ENCODE measurements around the gene USP10. TPM values are rescaled to one million over a fixed set of nuclear protein-coding genes. Genes with fewer than 3 reads are reported as not detected.
A peak's percentile ranks its signal among the peaks of the same experiment; 100 is the strongest.

The USP10 gene
- total RNA-seq, 3 donors from 2014 or later = 118 to 142 (median 135) TPM

DNA sequence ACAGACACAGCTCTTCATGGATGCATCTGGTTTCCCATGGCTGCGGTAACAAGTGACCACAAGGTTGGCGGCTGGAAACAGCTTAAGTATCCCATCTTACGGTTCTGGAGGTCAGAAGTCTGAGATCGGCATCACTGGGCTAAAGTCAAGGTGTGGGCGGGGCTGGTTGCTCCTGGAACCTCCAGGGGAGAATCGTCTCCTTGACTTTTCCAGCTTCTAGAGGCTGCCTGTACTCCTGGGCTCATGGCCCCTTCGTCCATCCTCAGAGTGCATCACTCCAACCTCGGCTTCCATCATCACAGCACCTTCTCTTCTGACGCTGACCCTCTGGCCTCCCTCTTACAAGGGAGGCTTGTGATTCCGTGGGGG lies 107.1 kb downstream of the USP10 start:
- Mint-ChIP-seq H3K36me3 (ENCODE audit: insufficient read depth) (no peaks in the 10 kb centered on the region), H3K4me1 (ENCODE audit: low read depth) (peaks cover 11% of the 10 kb centered on the region), H3K27me3 (ENCODE audit: low read depth) (no peaks in the 10 kb centered on the region), H3K9me3 (no peaks in the 10 kb centered on the region), H3K4me3 (no peak overlapping the region)
- ATAC-seq = no peak
- DNase-seq = no peak

DNA sequence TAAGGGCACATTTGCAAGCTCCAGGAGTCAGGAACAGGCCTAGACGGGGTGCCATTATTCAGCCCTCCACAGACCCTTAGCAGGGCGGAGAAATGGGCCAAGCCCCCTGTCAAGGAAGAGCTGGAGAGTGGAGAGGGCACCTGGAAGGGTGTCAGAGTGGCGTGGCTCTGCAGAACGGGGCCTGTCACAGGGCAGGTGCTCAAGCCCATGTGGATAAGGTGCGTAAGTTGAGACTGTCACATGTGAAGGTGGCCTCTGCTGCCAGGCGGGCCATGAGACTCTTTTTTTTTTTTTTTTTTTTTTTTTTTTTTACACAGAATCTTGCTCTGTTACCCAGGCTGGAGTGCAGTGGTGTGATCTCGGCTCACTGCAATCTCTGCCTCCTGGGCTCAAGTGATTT lies 108.0 kb downstream of the USP10 start:
- ATAC-seq (no peak), DNase-seq (no peak)
- Mint-ChIP-seq H3K9me3 (no peaks in the 10 kb centered on the region), H3K4me3 (no peak overlapping the region), H3K27me3 (ENCODE audit: low read depth) (no peaks in the 10 kb centered on the region), H3K36me3 (ENCODE audit: insufficient read depth) (no peaks in the 10 kb centered on the region), H3K4me1 (ENCODE audit: low read depth) (peaks cover 11% of the 10 kb centered on the region)

DNA sequence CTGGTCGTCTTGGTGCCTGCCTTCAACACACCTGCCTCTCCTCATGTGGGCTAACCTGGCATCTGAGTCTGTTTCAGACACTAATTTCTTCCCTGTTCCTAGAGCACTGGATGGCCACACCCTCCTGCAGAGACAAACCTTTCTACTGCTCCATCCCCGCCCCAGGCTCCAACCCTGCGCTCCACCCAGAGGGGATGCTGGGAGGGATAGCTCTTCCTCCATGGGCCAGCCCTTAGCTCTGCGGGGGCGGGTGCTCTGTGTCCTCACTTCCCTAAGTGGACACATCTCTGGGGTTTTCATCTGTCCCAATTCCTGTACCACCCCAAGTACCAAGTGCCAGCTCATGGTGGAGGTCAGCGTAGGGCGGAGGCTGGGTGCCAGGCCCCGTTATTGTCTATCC lies 109.0 kb downstream of the USP10 start:
- Mint-ChIP-seq H3K9me3 (no peaks in the 10 kb centered on the region), H3K4me1 (ENCODE audit: low read depth) (peaks cover 14% of the 10 kb centered on the region), H3K36me3 (ENCODE audit: insufficient read depth) (no peaks in the 10 kb centered on the region), H3K4me3 (no peak overlapping the region), H3K27me3 (ENCODE audit: low read depth) (no peaks in the 10 kb centered on the region)
- DNase-seq (no peak), ATAC-seq (no peak)

DNA sequence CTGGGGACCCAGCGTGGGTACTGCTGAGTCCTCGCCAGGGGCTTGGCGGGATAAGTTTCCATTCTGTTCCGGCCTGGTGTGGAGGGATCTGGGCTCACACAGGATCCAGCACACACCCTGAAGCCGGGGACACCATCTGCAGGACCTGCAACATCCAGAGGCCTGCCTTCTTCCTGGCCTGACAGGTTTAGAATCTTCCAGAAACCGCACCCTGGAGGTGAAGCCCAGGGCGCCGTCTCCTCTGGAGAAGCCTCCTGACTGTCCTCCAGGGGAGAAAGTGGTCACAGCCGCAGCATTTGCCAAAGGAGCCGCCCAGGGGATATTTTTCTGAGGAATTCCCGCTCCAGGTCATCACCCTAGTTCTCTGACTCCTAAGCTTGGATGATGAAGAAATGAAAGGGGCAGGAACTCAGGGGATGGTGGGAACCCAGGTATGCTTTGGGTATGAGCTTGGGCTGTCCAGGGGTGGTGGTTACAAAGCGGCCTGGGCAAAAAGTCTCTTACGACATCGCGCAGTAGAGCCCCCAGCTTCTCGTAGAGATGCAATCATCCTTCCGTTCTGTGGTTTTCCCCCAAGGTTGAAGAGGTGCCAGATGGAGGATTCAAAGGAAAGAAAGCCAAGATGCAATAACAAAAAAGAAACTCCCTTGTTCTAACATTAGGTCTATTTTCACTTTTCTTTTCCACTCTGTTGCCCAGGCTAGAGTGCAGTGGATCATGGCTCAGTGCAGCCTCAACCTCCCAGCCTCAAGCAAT lies 110.9 kb downstream of the USP10 start:
- peak; percentile 67 to 78 for ATAC-seq
- no peaks in the 10 kb centered on the region for H3K36me3 Mint-ChIP-seq (ENCODE audit: insufficient read depth)
- H3K9me3 Mint-ChIP-seq = no peaks in the 10 kb centered on the region
- H3K27me3 Mint-ChIP-seq (ENCODE audit: low read depth) = no peaks in the 10 kb centered on the region
- no peak for DNase-seq
- H3K4me1 Mint-ChIP-seq (ENCODE audit: low read depth) = peaks cover 14% of the 10 kb centered on the region
- H3K4me3 Mint-ChIP-seq = no peak overlapping the region

DNA sequence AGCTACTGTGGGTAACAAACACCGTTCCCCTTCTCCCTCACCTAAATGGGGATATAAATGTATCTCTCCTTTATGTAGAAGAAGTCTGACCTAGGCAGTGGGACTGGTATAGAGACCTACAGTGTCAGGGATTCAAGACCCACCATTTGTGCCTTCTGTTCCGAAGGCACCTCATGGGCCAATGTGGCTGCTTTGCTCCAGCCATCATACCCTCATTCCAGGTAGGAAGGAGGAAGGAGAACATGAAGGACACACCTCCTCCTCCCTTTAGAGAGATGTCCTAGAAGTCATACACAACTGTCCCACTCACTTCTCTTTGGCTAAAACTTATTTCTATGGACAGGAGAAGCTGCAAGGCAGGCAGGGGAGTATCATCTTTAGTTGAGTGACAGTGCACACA lies 111.7 kb downstream of the USP10 start:
- ATAC-seq (no peak), DNase-seq (no peak)
- H3K27me3 Mint-ChIP-seq (ENCODE audit: low read depth) = no peaks in the 10 kb centered on the region
- H3K4me1 Mint-ChIP-seq (ENCODE audit: low read depth) = peaks cover 14% of the 10 kb centered on the region
- no peaks in the 10 kb centered on the region for H3K9me3 Mint-ChIP-seq
- no peaks in the 10 kb centered on the region for H3K36me3 Mint-ChIP-seq (ENCODE audit: insufficient read depth)
- no peak overlapping the region for H3K4me3 Mint-ChIP-seq

GRCh38 chr16:84813141-84813934 lies 113.5 kb downstream of the USP10 start:
- H3K4me3 Mint-ChIP-seq = no peak overlapping the region
- no peaks in the 10 kb centered on the region for H3K9me3 Mint-ChIP-seq
- ATAC-seq (no peak), DNase-seq (no peak)
- H3K4me1 Mint-ChIP-seq (ENCODE audit: low read depth) = peaks cover 14% of the 10 kb centered on the region
- no peaks in the 10 kb centered on the region for H3K27me3 Mint-ChIP-seq (ENCODE audit: low read depth)
- no peaks in the 10 kb centered on the region for H3K36me3 Mint-ChIP-seq (ENCODE audit: insufficient read depth)

GRCh38 chr16:84815462-84815861 lies 115.7 kb downstream of the USP10 start:
- peaks cover 18% of the 10 kb centered on the region for H3K4me1 Mint-ChIP-seq (ENCODE audit: low read depth)
- H3K4me3 Mint-ChIP-seq = no peak overlapping the region
- DNase-seq = no peak
- no peak for ATAC-seq
- peaks cover 5% of the 10 kb centered on the region for H3K27me3 Mint-ChIP-seq (ENCODE audit: low read depth)
- no peaks in the 10 kb centered on the region for H3K36me3 Mint-ChIP-seq (ENCODE audit: insufficient read depth)
- no peaks in the 10 kb centered on the region for H3K9me3 Mint-ChIP-seq

DNA sequence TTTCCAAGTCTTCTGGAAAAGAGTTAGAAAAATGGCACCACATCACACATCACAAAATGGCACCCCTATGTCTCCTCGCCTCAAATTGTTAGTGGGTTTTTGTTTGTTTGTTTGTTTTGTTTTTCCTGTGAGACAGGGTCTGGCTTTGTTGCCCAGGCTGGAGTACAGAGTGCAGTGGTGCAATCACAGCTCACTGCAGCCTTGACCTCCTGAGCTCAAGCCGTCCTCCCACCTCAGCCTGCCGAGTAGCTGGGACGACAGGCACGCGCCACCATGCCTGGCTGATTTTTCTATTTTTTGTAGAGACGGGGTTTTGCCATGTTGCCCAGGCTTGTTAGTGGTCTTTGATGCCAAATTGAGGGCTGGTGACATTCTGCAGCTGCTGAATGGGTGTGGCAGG lies 116.2 kb downstream of the USP10 start:
- DNase-seq (no peak), ATAC-seq (no peak)
- peaks cover 8% of the 10 kb centered on the region for H3K27me3 Mint-ChIP-seq (ENCODE audit: low read depth)
- H3K36me3 Mint-ChIP-seq (ENCODE audit: insufficient read depth) = no peaks in the 10 kb centered on the region
- H3K9me3 Mint-ChIP-seq = no peaks in the 10 kb centered on the region
- no peak overlapping the region for H3K4me3 Mint-ChIP-seq
- H3K4me1 Mint-ChIP-seq (ENCODE audit: low read depth) = peaks cover 17% of the 10 kb centered on the region

- H3K9me3 Mint-ChIP-seq = no peaks in the 10 kb centered on the region
- peaks cover 16% of the 10 kb centered on the region for H3K4me1 Mint-ChIP-seq (ENCODE audit: low read depth)
- H3K27me3 Mint-ChIP-seq (ENCODE audit: low read depth) = peaks cover 8% of the 10 kb centered on the region
- H3K36me3 Mint-ChIP-seq (ENCODE audit: insufficient read depth) = no peaks in the 10 kb centered on the region
- no peak for DNase-seq
- H3K4me3 Mint-ChIP-seq = no peak overlapping the region
- ATAC-seq = no peak
These were observed 116.7 kb downstream of the USP10 start for GRCh38 chr16:84816485-84816884.

DNA sequence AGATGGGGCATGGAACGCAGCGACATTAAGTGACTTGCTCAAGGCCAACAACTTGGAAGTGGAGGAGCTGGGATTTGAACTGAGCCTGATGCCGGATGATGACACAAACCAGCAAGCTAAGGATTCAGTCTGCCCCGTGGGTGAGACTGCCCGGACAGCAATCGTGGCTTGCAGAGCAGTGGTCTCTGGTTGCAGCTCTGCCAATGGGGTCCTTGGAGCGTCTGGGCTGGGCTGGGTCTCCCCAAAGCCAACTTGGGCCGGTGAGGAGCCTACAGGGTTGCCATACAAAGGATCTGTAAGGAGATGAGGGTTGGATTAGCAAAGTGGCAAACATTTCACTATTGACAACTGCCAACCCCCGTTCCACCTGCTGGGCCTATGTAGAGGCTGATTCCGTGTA lies 117.4 kb downstream of the USP10 start:
- H3K36me3 Mint-ChIP-seq (ENCODE audit: insufficient read depth) = no peaks in the 10 kb centered on the region
- DNase-seq = no peak
- no peak for ATAC-seq
- H3K4me3 Mint-ChIP-seq = no peak overlapping the region
- H3K9me3 Mint-ChIP-seq = no peaks in the 10 kb centered on the region
- peaks cover 16% of the 10 kb centered on the region for H3K4me1 Mint-ChIP-seq (ENCODE audit: low read depth)
- peaks cover 10% of the 10 kb centered on the region for H3K27me3 Mint-ChIP-seq (ENCODE audit: low read depth)

GRCh38 chr16:84817613-84818012 lies 117.8 kb downstream of the USP10 start:
- ATAC-seq (no peak), DNase-seq (no peak)
- Mint-ChIP-seq H3K9me3 (no peaks in the 10 kb centered on the region), H3K36me3 (ENCODE audit: insufficient read depth) (no peaks in the 10 kb centered on the region), H3K4me1 (ENCODE audit: low read depth) (peaks cover 16% of the 10 kb centered on the region), H3K27me3 (ENCODE audit: low read depth) (peaks cover 10% of the 10 kb centered on the region), H3K4me3 (no peak overlapping the region)

GRCh38 chr16:84818133-84818532 lies 118.3 kb downstream of the USP10 start:
- Mint-ChIP-seq H3K36me3 (ENCODE audit: insufficient read depth) (no peaks in the 10 kb centered on the region), H3K27me3 (ENCODE audit: low read depth) (peaks cover 12% of the 10 kb centered on the region), H3K9me3 (no peaks in the 10 kb centered on the region), H3K4me3 (no peak overlapping the region), H3K4me1 (ENCODE audit: low read depth) (peaks cover 13% of the 10 kb centered on the region)
- DNase-seq = no peak
- no peak for ATAC-seq

DNA sequence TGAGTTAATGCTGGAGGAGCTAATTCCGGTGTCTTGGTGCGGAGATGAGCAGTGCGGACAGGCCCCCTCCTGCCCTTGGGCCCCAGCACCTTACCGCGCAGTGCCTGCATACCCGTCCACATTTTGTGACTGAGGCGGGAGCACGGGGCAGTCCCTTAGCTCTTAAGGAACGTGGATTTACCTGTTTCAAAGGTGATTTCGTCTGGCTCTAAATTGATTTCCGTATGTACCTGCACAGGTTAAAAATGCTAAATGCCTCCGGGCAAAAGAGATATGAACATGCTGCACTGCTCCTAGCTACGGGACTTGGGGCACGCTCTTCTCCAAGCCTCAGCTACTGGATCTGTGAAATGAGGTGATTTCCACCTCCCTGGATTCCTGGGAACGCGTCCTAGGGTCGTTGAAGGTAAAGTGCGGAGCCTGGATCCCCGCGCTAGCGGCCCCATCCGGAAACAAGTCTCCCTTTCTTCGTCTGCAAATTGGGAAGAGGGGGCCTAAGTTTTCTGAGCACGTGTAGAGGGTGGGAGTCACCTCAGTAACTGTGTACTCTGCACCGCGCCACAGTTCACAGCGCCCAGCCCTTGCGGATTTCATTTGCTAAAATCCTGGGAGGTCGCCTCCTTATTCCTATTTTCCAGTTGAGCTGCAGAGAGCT lies 119.3 kb downstream of the USP10 start:
- peaks cover 13% of the 10 kb centered on the region for H3K27me3 Mint-ChIP-seq (ENCODE audit: low read depth)
- no peaks in the 10 kb centered on the region for H3K9me3 Mint-ChIP-seq
- H3K4me3 Mint-ChIP-seq = no peak overlapping the region
- no peak for DNase-seq
- peak in 1 of 2 donors; percentile 3 for ATAC-seq
- H3K4me1 Mint-ChIP-seq (ENCODE audit: low read depth) = peaks cover 13% of the 10 kb centered on the region
- H3K36me3 Mint-ChIP-seq (ENCODE audit: insufficient read depth) = no peaks in the 10 kb centered on the region

GRCh38 chr16:84819644-84820304 lies 120.0 kb downstream of the USP10 start, which contains the start of gene CRISPLD2:
Gene CRISPLD2, plus strand, starts transcription at chr16:84819985. Its CDS starts 18,511 bp downstream, at chr16:84838496.
- Mint-ChIP-seq H3K9me3 (no peaks in the 10 kb centered on the region), H3K4me1 (ENCODE audit: low read depth) (peaks cover 13% of the 10 kb centered on the region), H3K36me3 (ENCODE audit: insufficient read depth) (no peaks in the 10 kb centered on the region), H3K27me3 (ENCODE audit: low read depth) (peaks cover 17% of the 10 kb centered on the region), H3K4me3 (peak within 1 kb of the TSS; percentile 74)
- DNase-seq (peak; percentile 83), ATAC-seq (peak; percentile 100)

All from activated T-cell treated with anti-CD3 and anti-CD28 coated beads, Interleukin-2, amount 50 U/mL, for 4 hours (primary cell).